AG04449 (cell line): ENCODE results near the gene CCDC110.
A peak's percentile ranks its signal among the peaks of the same experiment; 100 is the strongest.

Source experiments
- CTCF ChIA-PET: fragments of 350-600 bp; formaldehyde crosslinking; extraction: SDS; loops from one replicate; lab custom pipeline; 2021; ENCODE audit warnings: antibody characterized with exemption; lab: Yijun Ruan, JAX
- POLR2A ChIA-PET: fragments of 400-600, 350-600 bp; formaldehyde crosslinking; extraction: SDS; loops from one replicate; lab custom pipeline; 2020; ENCODE audit warnings: antibody characterized with exemption, inconsistent platforms; lab: Yijun Ruan, JAX
- DNase-seq: peaks from one replicate; pipeline ENCODE4 v3.0.0-alpha.2; 2010; ENCODE audit warnings: low read depth, low spot score
- H3K4me3 ChIP-seq: 2 replicates; pipeline ENCODE4 v1.5.1; 2011; ENCODE audit warnings: low read depth, mild to moderate bottlenecking, control low read depth, low read length
- TF ChIP-seq, protein P1 (sequence below): IDR thresholded peaks from one replicate; pipeline ENCODE4 v1.5.1; 2011; ENCODE audit warnings: mild to moderate bottlenecking, moderate library complexity, low read length, control low read depth, inconsistent platforms; ENCODE audit not compliant: insufficient read depth; ENCODE audit errors: missing control alignments

CCDC110 gene

DNA sequence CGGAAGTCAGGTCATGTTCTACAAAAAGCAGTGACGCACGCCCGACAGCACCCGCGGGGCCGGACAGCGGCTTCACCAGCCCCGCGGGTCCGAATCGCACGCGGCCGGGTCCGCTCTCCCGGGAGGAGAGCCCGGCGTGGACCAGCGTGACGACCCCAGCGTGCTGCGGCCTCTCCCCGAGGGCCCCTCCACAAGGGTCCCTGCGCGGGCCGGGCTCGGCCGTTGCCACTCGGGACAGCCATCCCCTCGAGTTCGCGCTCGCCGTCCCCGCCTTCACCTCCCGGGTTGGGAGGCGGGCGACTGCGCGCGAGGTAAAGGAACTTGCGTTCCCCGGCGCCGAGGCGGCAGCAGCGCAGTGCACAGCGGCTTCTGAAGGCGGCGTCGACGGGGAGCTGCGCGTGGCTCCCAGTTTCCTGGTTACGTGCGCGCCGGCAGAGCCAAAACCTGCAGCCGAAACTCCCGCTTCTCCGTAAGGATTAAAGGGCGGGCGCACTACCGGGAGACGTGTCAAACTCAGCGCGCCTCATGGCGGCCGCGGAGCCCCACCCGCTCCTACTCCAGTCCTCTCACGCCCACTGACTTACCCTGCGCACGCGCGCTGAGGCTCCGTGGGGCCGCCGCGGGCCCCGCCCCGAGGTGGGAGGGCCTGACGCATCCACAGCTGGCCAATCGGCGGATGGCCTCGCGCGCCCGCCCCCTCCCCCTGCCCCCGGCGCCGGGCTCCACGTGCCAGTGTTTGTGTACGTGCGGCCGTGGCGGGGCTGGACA, 75.4 kb downstream of the CCDC110 start:
- POLR2A ChIA-PET, result interaction anchor here (0.8 to 2.4 kb wide), 9 partner anchors 10 to 194 kb away, joined by 3 to 7 read pairs (median 3); no protein-coding TSS in a partner anchor
- TF ChIP-seq, protein P1, sequence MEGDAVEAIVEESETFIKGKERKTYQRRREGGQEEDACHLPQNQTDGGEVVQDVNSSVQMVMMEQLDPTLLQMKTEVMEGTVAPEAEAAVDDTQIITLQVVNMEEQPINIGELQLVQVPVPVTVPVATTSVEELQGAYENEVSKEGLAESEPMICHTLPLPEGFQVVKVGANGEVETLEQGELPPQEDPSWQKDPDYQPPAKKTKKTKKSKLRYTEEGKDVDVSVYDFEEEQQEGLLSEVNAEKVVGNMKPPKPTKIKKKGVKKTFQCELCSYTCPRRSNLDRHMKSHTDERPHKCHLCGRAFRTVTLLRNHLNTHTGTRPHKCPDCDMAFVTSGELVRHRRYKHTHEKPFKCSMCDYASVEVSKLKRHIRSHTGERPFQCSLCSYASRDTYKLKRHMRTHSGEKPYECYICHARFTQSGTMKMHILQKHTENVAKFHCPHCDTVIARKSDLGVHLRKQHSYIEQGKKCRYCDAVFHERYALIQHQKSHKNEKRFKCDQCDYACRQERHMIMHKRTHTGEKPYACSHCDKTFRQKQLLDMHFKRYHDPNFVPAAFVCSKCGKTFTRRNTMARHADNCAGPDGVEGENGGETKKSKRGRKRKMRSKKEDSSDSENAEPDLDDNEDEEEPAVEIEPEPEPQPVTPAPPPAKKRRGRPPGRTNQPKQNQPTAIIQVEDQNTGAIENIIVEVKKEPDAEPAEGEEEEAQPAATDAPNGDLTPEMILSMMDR, result no peak
- DNase-seq, result peak; percentile 88
- CTCF ChIA-PET, result interaction anchor here (0.9 to 4.8 kb wide), 3 partner anchors 202 to 255 kb away, joined by 3 to 28 read pairs (median 5); no protein-coding TSS in a partner anchor
- peak overlapping the region; percentile 76 for H3K4me3 ChIP-seq

DNA sequence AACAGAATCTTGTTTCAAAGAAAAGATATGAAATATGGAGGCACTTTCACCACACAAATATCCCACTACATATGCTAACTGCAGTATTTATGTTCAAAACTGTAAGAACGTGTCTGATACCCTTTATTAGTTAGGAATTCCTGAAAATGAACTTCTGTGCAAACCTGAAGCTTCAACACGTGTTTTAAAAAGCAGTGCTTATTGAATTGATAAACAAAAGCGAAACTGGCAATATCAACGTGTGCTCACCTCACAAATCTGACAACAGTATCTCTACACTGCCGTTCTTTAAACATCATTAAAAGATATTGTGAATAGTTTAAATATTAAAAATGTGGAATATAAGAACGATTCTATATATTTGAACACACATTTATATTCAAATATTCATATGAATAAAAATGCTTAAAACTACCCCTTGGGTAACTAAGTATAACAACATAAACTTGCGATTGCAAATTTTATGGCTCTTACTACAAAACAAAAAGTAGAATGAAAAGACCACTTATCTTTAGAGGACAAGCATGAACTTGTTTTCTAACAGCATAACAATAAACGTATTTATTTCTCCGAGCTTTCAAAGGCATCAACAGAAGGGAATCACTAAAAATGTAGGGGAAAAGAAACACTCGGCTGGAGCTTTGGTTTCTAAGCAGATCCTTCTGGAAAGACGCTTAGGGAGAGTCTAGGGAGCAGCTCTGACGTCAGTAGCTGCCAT, 76.1 kb downstream of the CCDC110 start, which contains the start of gene LRP2BP:
Gene LRP2BP (minus strand): TSS at position 687 of the 718 bp plus-strand sequence. CDS start 17,738 bp downstream, outside the sequence.
- CTCF ChIA-PET, result interaction anchor here (1.8 to 4.8 kb wide), 2 partner anchors 203 to 211 kb away, joined by 5 to 28 read pairs; no protein-coding TSS in a partner anchor
- no peak for DNase-seq
- TF ChIP-seq, protein P1, result no peak
- H3K4me3 ChIP-seq, result peak within 1 kb of the TSS; percentile 76
- POLR2A ChIA-PET, result interaction anchor here (0.8 to 2.4 kb wide), 7 partner anchors 10 to 194 kb away, joined by 3 to 7 read pairs (median 4); no protein-coding TSS in a partner anchor
